Ectodermal cell (in vitro differentiated cells): ENCODE data around the gene STOX2.

ENCODE experiments used
- H3K27ac ChIP-seq: 2 replicates; pipeline ENCODE4 v1.7.0; 2013; ENCODE audit warnings: mild to moderate bottlenecking, low read depth, low read length; ENCODE audit not compliant: insufficient read depth, poor library complexity, severe bottlenecking
- H3K27me3 ChIP-seq: 2 replicates; pipeline ENCODE4 v1.7.0; 2013; ENCODE audit warnings: mild to moderate bottlenecking, low read length; ENCODE audit not compliant: insufficient read depth, control insufficient read depth, poor library complexity, severe bottlenecking
- H3K36me3 ChIP-seq: one replicate; pipeline ENCODE4 v1.7.0; 2013; ENCODE audit warnings: low read length; ENCODE audit not compliant: control insufficient read depth, insufficient read depth
- H3K4me1 ChIP-seq: one replicate; pipeline ENCODE4 v1.7.0; 2013; ENCODE audit warnings: low read length; ENCODE audit not compliant: control insufficient read depth, insufficient read depth
- H3K4me3 ChIP-seq: 2 replicates; pipeline ENCODE4 v1.7.0; 2013; ENCODE audit warnings: low read depth, low read length, control low read depth; ENCODE audit not compliant: insufficient read depth
- H3K9me3 ChIP-seq: 2 replicates; pipeline ENCODE4 v1.7.0; 2013; ENCODE audit warnings: mild to moderate bottlenecking, low read length, moderate library complexity; ENCODE audit not compliant: control insufficient read depth
- WGBS, 2 experiments: methylation state at CpG; one replicate each; pipeline ENCODE4 v1.1.7; 2013; ENCODE audit warnings: missing lambda C conversion rate in 2 of 2; 5-methylcytosine and 5-hydroxymethylcytosine counted together

STOX2 gene

DNA sequence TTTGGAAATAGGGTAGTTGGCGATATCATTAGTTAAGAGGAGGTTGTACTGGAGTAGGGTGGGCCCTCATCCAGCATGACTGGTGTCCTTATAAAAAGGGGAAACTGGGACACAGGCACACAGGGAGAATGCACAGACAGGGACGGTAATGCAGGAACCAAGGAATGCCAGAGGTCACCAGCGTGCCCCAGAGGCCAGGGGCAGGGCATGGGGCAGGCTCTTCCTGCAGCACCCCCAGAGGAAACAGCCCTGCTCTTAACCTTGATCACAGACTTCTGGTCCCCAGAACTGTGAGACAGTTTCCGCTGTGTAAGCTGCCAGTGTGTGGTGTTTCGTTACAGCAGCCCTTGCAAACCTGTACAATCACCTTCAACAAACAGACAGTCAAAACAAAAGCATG is 15.9 kb upstream of the STOX2 start:
- Histone ChIP-seq H3K27me3 (no peaks in the 10 kb centered on the region), H3K27ac (no peak overlapping the region), H3K36me3 (no peaks in the 10 kb centered on the region), H3K4me1 (no peaks in the 10 kb centered on the region), H3K4me3 (no peak overlapping the region), H3K9me3 (no peaks in the 10 kb centered on the region)
- 83 to 90% methylated on average over 5 of the region's 5 CpGs for WGBS, 2 experiments

DNA sequence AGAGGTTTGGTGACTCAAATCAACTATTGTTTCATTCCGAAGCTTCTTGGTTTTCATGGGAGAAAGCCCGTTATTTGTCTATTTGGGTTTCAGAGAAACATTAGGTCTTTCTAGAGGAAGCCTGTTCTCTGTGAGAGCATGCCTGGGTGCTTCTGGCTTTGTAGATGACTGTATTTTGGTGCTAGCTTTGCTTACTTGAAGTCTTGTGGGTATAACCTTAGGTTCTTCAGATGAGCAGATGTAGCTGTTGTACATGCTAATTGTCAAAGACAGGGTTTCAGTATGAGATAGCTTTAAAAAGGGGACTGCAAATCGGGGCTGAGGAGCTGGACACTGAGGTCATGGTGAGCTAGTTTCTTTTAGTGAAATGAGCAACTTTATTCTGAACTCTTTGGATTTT is 7.9 kb upstream of the STOX2 start:
- H3K9me3 ChIP-seq, result no peaks in the 10 kb centered on the region
- WGBS, 2 experiments, result 96 to 98% methylated on average over 3 of the region's 3 CpGs
- H3K27ac ChIP-seq, result no peak overlapping the region
- H3K4me1 ChIP-seq, result no peaks in the 10 kb centered on the region
- H3K4me3 ChIP-seq, result no peak overlapping the region
- no peaks in the 10 kb centered on the region for H3K27me3 ChIP-seq
- no peaks in the 10 kb centered on the region for H3K36me3 ChIP-seq

DNA sequence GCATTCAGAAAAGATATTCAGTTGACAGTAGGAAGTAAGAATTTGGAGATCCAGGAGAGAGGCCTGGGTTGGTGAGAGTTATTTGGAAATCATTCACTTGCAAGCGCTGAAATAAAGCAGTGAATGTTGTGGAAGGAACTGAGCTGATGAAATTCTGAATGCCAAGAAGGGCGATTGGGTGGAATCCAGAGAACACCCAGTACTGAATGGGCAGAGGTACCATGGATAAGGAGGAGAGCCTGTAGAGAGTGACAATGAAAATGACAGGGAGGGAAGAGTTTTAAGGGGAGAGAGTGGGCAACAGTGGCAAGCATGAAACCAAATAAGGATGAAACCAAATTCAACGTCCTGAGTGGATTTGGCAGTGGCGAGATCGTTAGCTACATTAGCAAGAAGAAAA is 6.7 kb upstream of the STOX2 start:
- Histone ChIP-seq H3K4me3 (no peak overlapping the region), H3K27ac (no peak overlapping the region), H3K36me3 (no peaks in the 10 kb centered on the region), H3K9me3 (no peaks in the 10 kb centered on the region), H3K4me1 (no peaks in the 10 kb centered on the region), H3K27me3 (no peaks in the 10 kb centered on the region)
- WGBS, 2 experiments, result 96 to 98% methylated on average over 5 of the region's 5 CpGs

GRCh38 chr4:183903021-183903760 is 1.9 kb upstream of the STOX2 start:
- WGBS, 2 experiments, result 84 to 86% methylated on average over 6 of the region's 6 CpGs
- Histone ChIP-seq H3K9me3 (no peaks in the 10 kb centered on the region), H3K4me1 (no peaks in the 10 kb centered on the region), H3K36me3 (no peaks in the 10 kb centered on the region), H3K27ac (no peak overlapping the region), H3K4me3 (no peak overlapping the region), H3K27me3 (peaks cover 16% of the 10 kb centered on the region)

GRCh38 chr4:183905593-183906488 is 734 bp downstream of the STOX2 start:
- H3K36me3 ChIP-seq, result no peaks in the 10 kb centered on the region
- WGBS, 2 experiments, result 0 to 1% methylated on average over 85 to 91 of the region's 93 CpGs
- H3K27ac ChIP-seq, result peak overlapping the region; percentile 37
- peak overlapping the region; percentile 57 for H3K4me3 ChIP-seq
- H3K4me1 ChIP-seq, result no peaks in the 10 kb centered on the region
- peaks cover 24% of the 10 kb centered on the region for H3K27me3 ChIP-seq
- H3K9me3 ChIP-seq, result no peaks in the 10 kb centered on the region

- 0% methylated on average over 24 to 25 of the region's 25 CpGs for WGBS, 2 experiments
- no peaks in the 10 kb centered on the region for H3K36me3 ChIP-seq
- peaks cover 24% of the 10 kb centered on the region for H3K27me3 ChIP-seq
- H3K9me3 ChIP-seq, result no peaks in the 10 kb centered on the region
- peak overlapping the region; percentile 57 for H3K4me3 ChIP-seq
- H3K4me1 ChIP-seq, result no peaks in the 10 kb centered on the region
- no peak overlapping the region for H3K27ac ChIP-seq
These were observed 1.3 kb downstream of the STOX2 start for GRCh38 chr4:183906489-183906738.

DNA sequence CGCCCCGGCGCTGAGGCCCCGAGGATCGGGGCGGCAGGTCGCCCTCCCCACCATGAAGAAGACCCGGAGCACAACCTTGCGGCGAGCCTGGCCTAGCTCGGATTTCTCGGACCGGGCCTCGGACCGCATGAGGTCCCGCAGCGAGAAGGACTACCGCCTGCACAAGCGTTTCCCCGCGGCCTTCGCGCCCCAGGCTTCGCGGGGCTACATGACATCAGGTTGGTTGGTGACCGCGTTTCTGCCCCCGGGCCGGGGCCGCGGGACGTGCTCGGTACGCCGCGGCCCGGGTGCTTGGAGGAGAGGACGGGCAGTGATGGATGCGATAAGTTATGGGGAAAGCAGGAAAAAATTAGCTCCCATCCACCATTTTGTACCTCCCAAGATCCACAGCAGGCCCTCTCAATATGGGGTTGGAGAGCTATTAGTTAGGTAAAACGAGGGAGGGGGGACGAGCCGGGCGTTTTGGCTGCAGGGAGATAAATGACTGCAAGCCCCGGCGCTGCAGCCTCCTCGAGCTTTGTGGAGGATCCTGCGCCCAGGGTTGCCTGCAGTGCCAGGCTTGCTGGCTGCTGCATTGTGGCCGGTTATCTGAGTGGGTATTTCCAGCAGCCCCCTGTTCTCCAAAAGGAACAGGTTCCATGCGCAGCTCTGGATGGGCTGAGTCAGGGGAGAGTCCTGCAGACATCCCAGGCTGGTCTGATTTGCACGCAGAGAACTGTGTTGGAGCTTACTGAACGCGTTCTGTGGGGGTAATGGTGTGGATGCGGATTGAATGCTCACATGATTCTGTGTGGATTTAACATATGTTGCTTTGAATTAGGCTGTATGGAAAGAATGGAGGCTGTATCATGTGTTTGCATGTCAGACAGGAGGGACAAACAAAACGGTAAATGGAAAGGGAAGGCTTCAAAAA is 1.9 kb downstream of the STOX2 start:
- 0 to 1% methylated on average over 54 of the region's 54 CpGs for WGBS, 2 experiments
- no peaks in the 10 kb centered on the region for H3K36me3 ChIP-seq
- peak overlapping the region; percentile 57 for H3K4me3 ChIP-seq
- H3K9me3 ChIP-seq, result no peaks in the 10 kb centered on the region
- H3K27me3 ChIP-seq, result peaks cover 24% of the 10 kb centered on the region
- H3K27ac ChIP-seq, result no peak overlapping the region
- no peaks in the 10 kb centered on the region for H3K4me1 ChIP-seq

- Histone ChIP-seq H3K4me1 (no peaks in the 10 kb centered on the region), H3K36me3 (no peaks in the 10 kb centered on the region), H3K9me3 (no peaks in the 10 kb centered on the region), H3K4me3 (peak overlapping the region; percentile 57), H3K27me3 (peaks cover 24% of the 10 kb centered on the region), H3K27ac (no peak overlapping the region)
- 16 to 18% methylated on average over 9 to 10 of the region's 10 CpGs for WGBS, 2 experiments
These were observed 3.0 kb downstream of the STOX2 start for GRCh38 chr4:183907871-183908683.

GRCh38 chr4:183909187-183909586 is 4.1 kb downstream of the STOX2 start:
- no peaks in the 10 kb centered on the region for H3K36me3 ChIP-seq
- no peaks in the 10 kb centered on the region for H3K4me1 ChIP-seq
- H3K4me3 ChIP-seq, result no peak overlapping the region
- no peaks in the 10 kb centered on the region for H3K9me3 ChIP-seq
- H3K27ac ChIP-seq, result no peak overlapping the region
- H3K27me3 ChIP-seq, result peaks cover 24% of the 10 kb centered on the region
